IPS DF 19.7 (cell line): Measurements from ENCODE around the gene SFTPB.

ENCODE experiments used
- DNase-seq: peaks from one replicate; pipeline ENCODE4 v3.0.0-alpha.2; 2013; ENCODE audit warnings: low read depth, low spot score

Gene SFTPB

GRCh38 chr2:85613717-85614515 lies 54.1 kb downstream of the SFTPB start:
- DNase-seq: no peak

- DNase-seq: peak; percentile 71
Observed at GRCh38 chr2:85611705-85612587, 56.1 kb downstream of the SFTPB start, which contains the start of gene C2orf68. Gene C2orf68, minus strand, starts transcription at chr2:85612066. Its CDS starts 82 bp downstream, at chr2:85611984.

- DNase-seq: no peak
Observed at GRCh38 chr2:85611217-85611704, 56.7 kb downstream of the SFTPB start.
